ENCODE results near the gene DFFB. TPM values are rescaled to one million over a fixed set of nuclear protein-coding genes. Genes with fewer than 3 reads are reported as not detected.

Gene DFFB
- total RNA-seq, 4 donors from 2014 or later = 1.6 to 8.2 (median 3.2) TPM

- no peaks in the 10 kb centered on the region for H3K9me3 ChIP-seq
These were observed 10.2 kb upstream of the DFFB start for GRCh38 chr1:3847081-3847480.

GRCh38 chr1:3850857-3851256 lies 6.4 kb upstream of the DFFB start:
- Histone ChIP-seq H3K27ac (no peak overlapping the region), H3K36me3 (peaks cover 0 to 65% (median 11%) of the 10 kb centered on the region in 3 donors), H3K9me3 (no peaks in the 10 kb centered on the region), H3K4me3 (no peak overlapping the region), H3K4me1 (peaks cover 4 to 17% (median 6%) of the 10 kb centered on the region in 3 donors), H3K27me3 (no peaks in the 10 kb centered on the region)
- no peak for TF ChIP-seq POLR2A (IDR thresholded peaks at IDR 0.05)
- TF ChIP-seq CTCF (IDR thresholded peaks at IDR 0.05) = no peak
- 80 to 81% methylated on average over 7 to 11 of the region's 12 CpGs for WGBS, 2 donors
- DNase-seq = no peak
- intact Hi-C loops (cut with DNase I) = no loop called here

More at GRCh38 chr1:3847081-3847480, 10.2 kb upstream of the DFFB start:
- WGBS, 2 donors = 73 to 74% methylated on average over 6 of the region's 6 CpGs
- Histone ChIP-seq H3K4me3 (no peak overlapping the region), H3K27me3 (no peaks in the 10 kb centered on the region), H3K4me1 (no peaks in the 10 kb centered on the region), H3K36me3 (peaks cover 6 to 100% (median 11%) of the 10 kb centered on the region in 3 donors), H3K27ac (no peak overlapping the region)
- TF ChIP-seq POLR2A (IDR thresholded peaks at IDR 0.05) = no peak
- TF ChIP-seq CTCF (IDR thresholded peaks at IDR 0.05) = no peak
- DNase-seq = no peak
- intact Hi-C loops (cut with DNase I) = no loop called here

- intact Hi-C loops (cut with DNase I) = no loop called here
- H3K4me1 ChIP-seq = peaks cover 8 to 21% (median 10%) of the 10 kb centered on the region in 3 donors
- H3K4me3 ChIP-seq = no peak overlapping the region
- H3K9me3 ChIP-seq = no peaks in the 10 kb centered on the region
- no peak for TF ChIP-seq CTCF (IDR thresholded peaks at IDR 0.05)
- TF ChIP-seq POLR2A (IDR thresholded peaks at IDR 0.05) = no peak
- 93% methylated on average over 6 of the region's 6 CpGs for WGBS, 2 donors
- DNase-seq = no peak
- H3K27me3 ChIP-seq = no peaks in the 10 kb centered on the region
- no peak overlapping the region for H3K27ac ChIP-seq
- H3K36me3 ChIP-seq = peaks cover 0 to 60% (median 11%) of the 10 kb centered on the region in 3 donors
These were observed 6.0 kb upstream of the DFFB start for GRCh38 chr1:3851292-3851691.

- TF ChIP-seq POLR2A (IDR thresholded peaks at IDR 0.05) (no peak), CTCF (IDR thresholded peaks at IDR 0.05) (no peak)
- Histone ChIP-seq H3K27me3 (no peaks in the 10 kb centered on the region), H3K36me3 (peaks cover 0 to 53% (median 10%) of the 10 kb centered on the region in 3 donors), H3K9me3 (no peaks in the 10 kb centered on the region), H3K4me3 (no peak overlapping the region), H3K27ac (no peak overlapping the region), H3K4me1 (peaks cover 9 to 24% (median 11%) of the 10 kb centered on the region in 3 donors)
- 82 to 85% methylated on average over 12 of the region's 12 CpGs for WGBS, 2 donors
- DNase-seq = no peak
- intact Hi-C loops (cut with DNase I) = no loop called here
These were observed 5.2 kb upstream of the DFFB start for GRCh38 chr1:3852091-3852490.

GRCh38 chr1:3852711-3853485 lies 4.4 kb upstream of the DFFB start:
- Histone ChIP-seq H3K36me3 (peaks cover 0 to 44% (median 4%) of the 10 kb centered on the region in 3 donors), H3K27ac (no peak overlapping the region), H3K27me3 (no peaks in the 10 kb centered on the region), H3K9me3 (no peaks in the 10 kb centered on the region), H3K4me1 (peaks cover 12 to 28% (median 13%) of the 10 kb centered on the region in 3 donors), H3K4me3 (no peak overlapping the region)
- 76 to 77% methylated on average over 15 of the region's 15 CpGs for WGBS, 2 donors
- TF ChIP-seq POLR2A (IDR thresholded peaks at IDR 0.05) (no peak), CTCF (IDR thresholded peaks at IDR 0.05) (no peak)
- intact Hi-C loops (cut with DNase I) = no loop called here
- no peak for DNase-seq

Measured in esophagus squamous epithelium (tissue), 5 donors.